ENCODE measurements around the gene DDX4.

The DDX4 gene

GRCh38 chr5:55821731-55822512, 84.1 kb downstream of the DDX4 start:
- DNase-seq (ENCODE audit: low read depth), result no peak

- no peak for DNase-seq (ENCODE audit: low read depth)
Measured at GRCh38 chr5:55823151-55823796, 85.4 kb downstream of the DDX4 start.

- no peak for DNase-seq (ENCODE audit: low read depth)
Measured at GRCh38 chr5:55829956-55830355, 92.1 kb downstream of the DDX4 start.

GRCh38 chr5:55832446-55832845, 94.6 kb downstream of the DDX4 start:
- DNase-seq (ENCODE audit: low read depth), result no peak

- DNase-seq (ENCODE audit: low read depth), result no peak
Measured at GRCh38 chr5:55836191-55836590, 98.3 kb downstream of the DDX4 start.

- no peak for DNase-seq (ENCODE audit: low read depth)
Measured at GRCh38 chr5:55841976-55842375, 104.1 kb downstream of the DDX4 start.

GRCh38 chr5:55847837-55848236, 110.0 kb downstream of the DDX4 start:
- no peak for DNase-seq (ENCODE audit: low read depth)

- DNase-seq (ENCODE audit: low read depth), result no peak
Measured at GRCh38 chr5:55848783-55849182, 110.9 kb downstream of the DDX4 start.

- DNase-seq (ENCODE audit: low read depth), result no peak
Measured at GRCh38 chr5:55850839-55851674, 113.2 kb downstream of the DDX4 start, which contains the start of gene IL31RA. Gene IL31RA (plus strand): TSS chr5:55851357. CDS start chr5:55851571, 214 bp downstream.

GRCh38 chr5:55851675-55851979, 113.8 kb downstream of the DDX4 start:
- DNase-seq (ENCODE audit: low read depth), result no peak

GRCh38 chr5:55852503-55852902, 114.6 kb downstream of the DDX4 start:
- no peak for DNase-seq (ENCODE audit: low read depth)

GRCh38 chr5:55853041-55853670, 115.3 kb downstream of the DDX4 start:
- DNase-seq (ENCODE audit: low read depth), result no peak

GRCh38 chr5:55853818-55854217, 116.0 kb downstream of the DDX4 start:
- DNase-seq (ENCODE audit: low read depth), result no peak

GRCh38 chr5:55855509-55855908, 117.6 kb downstream of the DDX4 start:
- DNase-seq (ENCODE audit: low read depth), result no peak

GRCh38 chr5:55856516-55857246, 118.8 kb downstream of the DDX4 start:
- DNase-seq (ENCODE audit: low read depth), result no peak

GRCh38 chr5:55857247-55857640, 119.4 kb downstream of the DDX4 start:
- no peak for DNase-seq (ENCODE audit: low read depth)

- DNase-seq (ENCODE audit: low read depth), result no peak
Measured at GRCh38 chr5:55858104-55858503, 120.2 kb downstream of the DDX4 start.

- DNase-seq (ENCODE audit: low read depth), result no peak
Measured at GRCh38 chr5:55860288-55860687, 122.4 kb downstream of the DDX4 start.

- DNase-seq (ENCODE audit: low read depth), result no peak
Measured at GRCh38 chr5:55860709-55861108, 122.8 kb downstream of the DDX4 start.

- no peak for DNase-seq (ENCODE audit: low read depth)
Measured at GRCh38 chr5:55864606-55865541, 127.0 kb downstream of the DDX4 start.

- no peak for DNase-seq (ENCODE audit: low read depth)
Measured at GRCh38 chr5:55865831-55866230, 128.0 kb downstream of the DDX4 start.

Measured in stimulated activated CD8-positive, alpha-beta memory T cell treated with anti-CD3 and anti-CD28 coated beads, Interleukin-4, amount 100 ng/mL, for 24 hours (primary cell).